Epithelial cell of esophagus (primary cell): ENCODE data around the gene HIPK2.

Experiments used
- DNase-seq: peaks from one replicate; pipeline ENCODE4 v3.0.0; 2010; ENCODE audit warnings: low read depth
- H3K4me3 ChIP-seq: 2 replicates; pipeline ENCODE4 v1.5.1; 2011; ENCODE audit warnings: mild to moderate bottlenecking, low read length, control low read depth
- TF ChIP-seq, protein P1 (sequence below): IDR thresholded peaks from 2 replicates; pipeline ENCODE4 v1.5.1; 2011; ENCODE audit warnings: low read depth, mild to moderate bottlenecking, low read length, control low read depth, inconsistent platforms; ENCODE audit not compliant: insufficient read depth; ENCODE audit errors: missing control alignments

HIPK2 gene

DNA sequence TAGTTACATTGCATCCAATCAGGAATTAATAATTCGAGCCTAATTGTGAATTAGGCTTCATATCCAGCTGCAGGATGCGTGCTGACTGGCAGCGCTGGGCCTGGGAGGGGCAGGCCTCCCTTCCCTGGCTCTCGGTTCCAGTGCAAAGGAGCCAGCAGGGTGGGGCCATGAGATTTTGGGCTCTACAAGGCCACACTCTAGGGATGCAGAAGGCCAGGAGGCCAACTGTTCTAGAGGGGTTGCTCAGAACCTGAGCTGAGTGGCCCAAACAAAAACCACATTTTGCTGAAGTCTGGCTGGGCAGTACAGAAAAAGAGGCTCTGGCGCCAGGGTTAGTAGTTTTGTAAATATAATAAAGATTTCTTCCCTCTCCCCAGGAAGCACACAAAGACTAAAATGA is 182.0 kb downstream of the HIPK2 start:
- H3K4me3 ChIP-seq: no peak overlapping the region
- no peak for DNase-seq
- TF ChIP-seq, protein P1, sequence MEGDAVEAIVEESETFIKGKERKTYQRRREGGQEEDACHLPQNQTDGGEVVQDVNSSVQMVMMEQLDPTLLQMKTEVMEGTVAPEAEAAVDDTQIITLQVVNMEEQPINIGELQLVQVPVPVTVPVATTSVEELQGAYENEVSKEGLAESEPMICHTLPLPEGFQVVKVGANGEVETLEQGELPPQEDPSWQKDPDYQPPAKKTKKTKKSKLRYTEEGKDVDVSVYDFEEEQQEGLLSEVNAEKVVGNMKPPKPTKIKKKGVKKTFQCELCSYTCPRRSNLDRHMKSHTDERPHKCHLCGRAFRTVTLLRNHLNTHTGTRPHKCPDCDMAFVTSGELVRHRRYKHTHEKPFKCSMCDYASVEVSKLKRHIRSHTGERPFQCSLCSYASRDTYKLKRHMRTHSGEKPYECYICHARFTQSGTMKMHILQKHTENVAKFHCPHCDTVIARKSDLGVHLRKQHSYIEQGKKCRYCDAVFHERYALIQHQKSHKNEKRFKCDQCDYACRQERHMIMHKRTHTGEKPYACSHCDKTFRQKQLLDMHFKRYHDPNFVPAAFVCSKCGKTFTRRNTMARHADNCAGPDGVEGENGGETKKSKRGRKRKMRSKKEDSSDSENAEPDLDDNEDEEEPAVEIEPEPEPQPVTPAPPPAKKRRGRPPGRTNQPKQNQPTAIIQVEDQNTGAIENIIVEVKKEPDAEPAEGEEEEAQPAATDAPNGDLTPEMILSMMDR: no peak

DNA sequence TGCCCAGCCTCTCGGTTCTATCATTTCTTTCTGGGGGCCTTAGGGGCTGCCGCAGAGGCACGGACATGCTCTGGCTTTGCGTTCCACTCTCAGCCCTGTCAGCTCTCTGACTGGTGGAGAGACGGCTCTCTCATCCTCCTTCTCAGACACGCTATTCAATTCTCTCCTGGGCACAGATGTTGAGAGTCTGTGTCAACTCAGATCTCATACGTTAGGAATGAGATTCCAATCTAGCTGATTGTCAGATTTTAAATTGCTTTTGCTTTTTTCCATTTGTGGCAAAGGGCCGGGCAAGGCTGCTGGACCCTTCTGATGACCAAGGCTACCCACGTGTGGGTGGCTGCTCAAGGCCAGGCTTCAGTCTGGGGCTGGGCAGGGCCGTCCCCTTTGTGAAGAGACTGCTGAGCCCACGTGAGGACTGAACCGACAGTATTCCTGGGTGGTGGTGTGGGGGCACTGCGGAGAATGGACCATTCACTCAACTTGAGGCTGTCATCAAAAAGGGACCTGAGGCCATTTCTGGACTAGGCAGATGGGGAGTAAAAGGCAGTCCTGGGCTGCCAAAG is 182.8 kb downstream of the HIPK2 start:
- TF ChIP-seq, protein P1: no peak
- no peak for DNase-seq
- no peak overlapping the region for H3K4me3 ChIP-seq

DNA sequence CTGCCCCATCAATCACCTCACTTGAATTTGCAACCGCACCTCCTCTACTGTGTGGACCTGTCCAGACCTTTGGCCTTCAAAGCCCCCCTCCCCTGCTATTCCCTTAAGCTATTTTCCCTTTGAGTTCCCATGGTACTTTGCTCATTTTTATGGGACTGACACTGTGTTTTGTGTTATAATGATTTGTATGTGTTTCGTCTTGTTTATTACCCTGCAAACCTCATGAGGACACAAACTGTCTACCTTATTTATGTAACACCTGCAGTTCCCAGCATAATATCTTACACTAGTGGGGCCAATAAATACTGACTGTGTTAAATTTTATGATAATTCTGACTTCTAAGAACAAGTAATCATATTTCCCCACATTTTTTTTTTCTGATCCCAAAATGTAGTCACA is 183.7 kb downstream of the HIPK2 start:
- DNase-seq: no peak
- H3K4me3 ChIP-seq: no peak overlapping the region
- TF ChIP-seq, protein P1: no peak

DNA sequence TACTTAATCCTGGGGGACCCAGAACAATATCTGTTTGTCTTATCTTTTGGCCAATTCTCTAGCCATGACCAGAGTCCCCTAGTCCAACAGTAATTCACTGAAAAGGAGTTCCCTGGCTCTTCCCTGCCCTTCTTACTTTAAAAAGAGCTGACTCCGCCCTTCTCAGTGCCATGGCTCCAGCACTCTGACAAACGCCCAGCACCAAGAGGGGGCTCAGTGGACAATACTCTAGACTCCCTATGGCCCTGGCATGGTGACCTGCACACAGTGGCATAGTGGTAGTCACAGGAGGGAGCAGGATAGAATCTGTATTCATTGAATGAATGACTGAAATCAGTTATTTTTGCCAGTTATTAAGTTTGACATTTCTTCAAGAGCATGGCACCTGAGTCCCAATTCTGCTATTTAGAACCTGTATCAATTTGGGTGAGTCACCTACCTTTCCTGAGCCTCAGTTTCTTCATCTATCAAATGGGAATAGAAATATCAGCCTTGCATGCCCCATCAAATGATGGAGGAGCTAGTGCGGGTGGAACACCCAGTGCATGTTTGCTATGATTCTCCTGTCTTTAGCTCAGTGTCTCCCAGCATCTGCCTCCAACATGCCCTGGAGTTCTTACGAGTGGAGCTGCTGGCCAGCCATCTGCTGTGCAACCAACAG is 184.9 kb downstream of the HIPK2 start:
- H3K4me3 ChIP-seq: no peak overlapping the region
- no peak for DNase-seq
- TF ChIP-seq, protein P1: no peak

DNA sequence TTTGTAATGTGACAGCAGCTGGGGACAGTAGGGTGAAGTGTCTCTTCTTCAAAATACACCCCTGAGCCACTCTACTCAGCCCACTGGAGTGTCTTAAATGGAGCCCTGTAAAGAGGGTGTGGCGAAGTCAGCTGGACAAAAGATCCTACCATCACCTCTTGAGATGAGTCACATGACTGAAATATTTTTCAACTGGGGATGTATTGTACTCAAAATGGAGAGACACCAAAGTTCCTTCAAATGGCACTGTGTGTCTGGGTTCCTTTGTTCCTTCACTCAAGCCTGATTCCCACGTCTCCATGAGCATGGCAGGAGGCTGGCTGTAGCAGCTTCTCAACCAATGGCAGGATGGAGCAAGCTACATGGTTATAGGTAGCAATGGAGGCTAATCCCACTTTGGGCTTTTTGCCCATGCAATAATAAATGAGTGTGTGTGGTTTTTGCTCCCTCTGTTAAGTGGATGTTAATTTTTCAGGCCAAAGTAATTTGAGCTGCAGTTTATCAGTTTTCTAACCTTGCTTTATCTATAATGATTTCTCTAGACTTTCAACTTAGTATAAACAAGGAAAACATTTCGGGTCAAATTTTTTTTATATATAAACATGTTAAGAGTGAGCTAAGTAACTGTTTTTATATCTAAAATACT is 186.1 kb downstream of the HIPK2 start:
- no peak for DNase-seq
- no peak overlapping the region for H3K4me3 ChIP-seq
- TF ChIP-seq, protein P1: no peak

DNA sequence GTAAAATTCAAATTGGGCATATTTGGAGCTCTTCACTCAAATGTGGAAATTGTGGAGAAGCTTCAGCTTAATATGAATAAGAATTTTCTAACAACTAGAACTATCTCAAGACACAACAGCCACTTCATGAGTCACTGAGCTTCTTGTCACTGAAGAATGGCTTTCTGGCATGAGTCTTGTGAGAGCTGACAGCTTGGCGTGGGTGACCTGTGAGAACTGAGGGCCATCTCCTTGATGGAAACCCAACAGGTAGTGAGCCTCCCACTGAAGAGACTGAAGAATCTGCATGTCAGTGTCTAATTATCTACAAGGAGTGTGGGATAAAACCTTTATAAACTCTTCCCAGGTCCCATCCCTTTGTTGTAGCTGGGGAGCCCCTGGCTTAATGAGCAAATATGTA is 188.3 kb downstream of the HIPK2 start:
- DNase-seq: no peak
- TF ChIP-seq, protein P1: no peak
- no peak overlapping the region for H3K4me3 ChIP-seq

DNA sequence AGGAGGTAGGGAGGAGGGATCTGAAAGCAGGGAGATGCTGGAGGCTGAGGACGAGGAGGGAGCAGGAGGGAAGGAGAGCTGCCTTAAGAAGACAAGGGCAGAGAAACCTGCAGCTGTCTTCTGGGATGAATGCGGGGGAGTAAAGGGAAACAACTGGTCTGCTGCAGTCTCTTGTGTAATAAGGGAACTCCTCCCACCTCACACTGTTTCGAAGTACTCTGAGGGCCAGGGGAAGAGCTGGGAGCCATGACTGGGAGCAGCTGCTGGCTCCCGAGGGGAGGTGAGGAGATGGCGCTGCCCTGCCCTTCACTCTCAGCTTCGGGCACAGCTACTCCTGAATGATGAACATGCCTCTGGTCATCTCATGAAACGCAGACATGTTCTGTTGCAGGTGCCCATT is 189.2 kb downstream of the HIPK2 start:
- no peak for DNase-seq
- no peak overlapping the region for H3K4me3 ChIP-seq
- TF ChIP-seq, protein P1: no peak
